Measurements from ENCODE around the gene SIGLEC15. TPM values are rescaled to one million over a fixed set of nuclear protein-coding genes. Genes with fewer than 3 reads are reported as not detected.

SIGLEC15 gene
- total RNA-seq, 2 experiments from 2014 or later = not detected

GRCh38 chr18:45861926-45862325 is 36.5 kb downstream of the SIGLEC15 start:
- Histone ChIP-seq H3K9me2 (ENCODE audit: insufficient read depth, low read length) (no peaks in the 10 kb centered on the region), H3K79me2 (ENCODE audit: insufficient read depth, low read depth, low read length) (no peaks in the 10 kb centered on the region), H3K4me3 (ENCODE audit: low read depth, low read length, poor library complexity, severe bottlenecking) (no peak overlapping the region), H4K20me1 (ENCODE audit: insufficient read depth, low read length) (no peaks in the 10 kb centered on the region), H2AFZ (ENCODE audit: low read length) (no peak overlapping the region), H3K36me3 (ENCODE audit: insufficient read depth, low read length) (peaks cover 18% of the 10 kb centered on the region), H3K4me1 (ENCODE audit: insufficient read depth, low read length, poor library complexity, severe bottlenecking) (no peaks in the 10 kb centered on the region), H3K27ac (ENCODE audit: low read depth, low read length, poor library complexity, severe bottlenecking) (no peak overlapping the region), H3K9me3 (ENCODE audit: low read length) (no peaks in the 10 kb centered on the region), H3K4me2 (ENCODE audit: low read length) (no peak overlapping the region)
- TF ChIP-seq EZH2phosphoT487 (IDR thresholded peaks at IDR 0.05; ENCODE audit: borderline replicate concordance, low read depth, low read length) (no peak), CTCF (conservative IDR thresholded peaks at IDR 0.05; ENCODE audit: low read length) (no peak)
- ChIA-PET POLR2A (no interaction called here), CTCF (ENCODE audit: unreplicated experiment) (no interaction called here)
- DNase-seq (ENCODE audit: low spot score) = no peak
- BruUV-seq (replicated peaks) = no TSS peak
- intact Hi-C loops (cut with micrococcal nuclease; ENCODE audit: unreplicated experiment) = no loop called here

GRCh38 chr18:45863469-45863868 is 38.0 kb downstream of the SIGLEC15 start:
- TF ChIP-seq CTCF (conservative IDR thresholded peaks at IDR 0.05; ENCODE audit: low read length) (no peak), EZH2phosphoT487 (IDR thresholded peaks at IDR 0.05; ENCODE audit: borderline replicate concordance, low read depth, low read length) (no peak)
- H3K4me2 ChIP-seq (ENCODE audit: low read length) = no peak overlapping the region
- no peak overlapping the region for H3K27ac ChIP-seq (ENCODE audit: low read depth, low read length, poor library complexity, severe bottlenecking)
- H3K9me2 ChIP-seq (ENCODE audit: insufficient read depth, low read length) = no peaks in the 10 kb centered on the region
- no peaks in the 10 kb centered on the region for H3K9me3 ChIP-seq (ENCODE audit: low read length)
- no TSS peak for BruUV-seq (replicated peaks)
- intact Hi-C loops (cut with micrococcal nuclease; ENCODE audit: unreplicated experiment) = no loop called here
- H2AFZ ChIP-seq (ENCODE audit: low read length) = no peak overlapping the region
- no peak for DNase-seq (ENCODE audit: low spot score)
- ChIA-PET CTCF (ENCODE audit: unreplicated experiment) (no interaction called here), POLR2A (no interaction called here)
- H3K4me1 ChIP-seq (ENCODE audit: insufficient read depth, low read length, poor library complexity, severe bottlenecking) = no peaks in the 10 kb centered on the region
- H3K79me2 ChIP-seq (ENCODE audit: insufficient read depth, low read depth, low read length) = no peaks in the 10 kb centered on the region
- no peaks in the 10 kb centered on the region for H4K20me1 ChIP-seq (ENCODE audit: insufficient read depth, low read length)
- H3K4me3 ChIP-seq (ENCODE audit: low read depth, low read length, poor library complexity, severe bottlenecking) = no peak overlapping the region
- H3K36me3 ChIP-seq (ENCODE audit: insufficient read depth, low read length) = peaks cover 20% of the 10 kb centered on the region

- H2AFZ ChIP-seq (ENCODE audit: low read length) = no peak overlapping the region
- CTCF ChIA-PET (ENCODE audit: unreplicated experiment) = no interaction called here
- DNase-seq (ENCODE audit: low spot score) = no peak
- H3K36me3 ChIP-seq (ENCODE audit: insufficient read depth, low read length) = peaks cover 20% of the 10 kb centered on the region
- H4K20me1 ChIP-seq (ENCODE audit: insufficient read depth, low read length) = no peaks in the 10 kb centered on the region
- intact Hi-C loops (cut with micrococcal nuclease; ENCODE audit: unreplicated experiment) = no loop called here
- no peaks in the 10 kb centered on the region for H3K9me2 ChIP-seq (ENCODE audit: insufficient read depth, low read length)
- no peak overlapping the region for H3K4me3 ChIP-seq (ENCODE audit: low read depth, low read length, poor library complexity, severe bottlenecking)
- H3K4me2 ChIP-seq (ENCODE audit: low read length) = no peak overlapping the region
- no peaks in the 10 kb centered on the region for H3K4me1 ChIP-seq (ENCODE audit: insufficient read depth, low read length, poor library complexity, severe bottlenecking)
- no peak for TF ChIP-seq EZH2phosphoT487 (IDR thresholded peaks at IDR 0.05; ENCODE audit: borderline replicate concordance, low read depth, low read length)
- no peak for TF ChIP-seq CTCF (conservative IDR thresholded peaks at IDR 0.05; ENCODE audit: low read length)
- no peak overlapping the region for H3K27ac ChIP-seq (ENCODE audit: low read depth, low read length, poor library complexity, severe bottlenecking)
- POLR2A ChIA-PET = no interaction called here
- no peaks in the 10 kb centered on the region for H3K79me2 ChIP-seq (ENCODE audit: insufficient read depth, low read depth, low read length)
- no peaks in the 10 kb centered on the region for H3K9me3 ChIP-seq (ENCODE audit: low read length)
- BruUV-seq (replicated peaks) = no TSS peak
Measured at GRCh38 chr18:45864081-45864480, 38.6 kb downstream of the SIGLEC15 start.
